HepG2 (cell line): ENCODE measurements around the gene UBAP2L.

ENCODE experiments used
- CREB1 ChIP-seq, 2 experiments: fragments of 450-650 bp in 1 of 2; IDR thresholded peaks; 2 replicates each; pipeline ENCODE4 v1.6.1; 2016 to 2017; ENCODE audit warnings: control low read depth in 1 of 2, mild to moderate bottlenecking in 1 of 2, missing compliant biosample characterization in 1 of 2, missing genetic modification characterization in 1 of 2
- NFATC3 ChIP-seq: sonication (generic); formaldehyde crosslinking; IDR thresholded peaks from 2 replicates; pipeline ENCODE4 v1.5.1; 2020; ENCODE audit warnings: mild to moderate bottlenecking, missing genetic modification reagents
- REST ChIP-seq, 2 experiments: IDR thresholded peaks; 2 replicates each; pipeline ENCODE4 v1.6.1; 2011 to 2012; ENCODE audit warnings: low read length in 2 of 2, borderline replicate concordance in 1 of 2, low read depth in 1 of 2, mild to moderate bottlenecking in 1 of 2, moderate library complexity in 1 of 2
- TF ChIP-seq, protein P1 (sequence below): sonication (generic); formaldehyde crosslinking; IDR thresholded peaks from 2 replicates; pipeline ENCODE4 v1.5.0; 2020; ENCODE audit warnings: mild to moderate bottlenecking, missing genetic modification reagents

DNA sequence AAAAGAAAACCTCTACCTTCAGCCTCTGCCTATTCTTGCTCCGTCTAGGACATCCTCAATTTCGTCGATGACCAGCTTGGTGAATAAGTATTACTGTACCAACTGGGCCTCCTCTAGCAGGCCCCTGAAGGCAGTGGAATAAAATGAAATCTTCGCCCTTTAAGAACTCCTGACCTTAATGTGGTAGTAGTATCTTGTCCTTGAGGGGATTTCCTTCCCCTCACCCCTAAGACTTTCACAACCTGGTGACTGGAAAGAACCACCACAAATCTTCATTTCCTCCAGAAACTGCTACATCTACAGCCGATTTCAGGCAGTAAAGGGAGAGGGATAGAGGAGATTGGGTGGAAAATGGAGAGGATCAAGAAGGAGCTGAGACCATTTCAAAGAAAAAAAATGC is 50.1 kb downstream of the UBAP2L start:
- TF ChIP-seq CREB1 (IDR thresholded peaks at IDR 0.05) (no peak), CREB1 (CRISPR knock-in tag; IDR thresholded peaks at IDR 0.05) (no peak), REST (IDR thresholded peaks at IDR 0.05; ENCODE audit: borderline replicate concordance in 1 of 2, low read depth in 1 of 2, low read length in 2 of 2) (no peak), NFATC3 (CRISPR knock-in tag) (no peak)
- TF ChIP-seq, protein P1, sequence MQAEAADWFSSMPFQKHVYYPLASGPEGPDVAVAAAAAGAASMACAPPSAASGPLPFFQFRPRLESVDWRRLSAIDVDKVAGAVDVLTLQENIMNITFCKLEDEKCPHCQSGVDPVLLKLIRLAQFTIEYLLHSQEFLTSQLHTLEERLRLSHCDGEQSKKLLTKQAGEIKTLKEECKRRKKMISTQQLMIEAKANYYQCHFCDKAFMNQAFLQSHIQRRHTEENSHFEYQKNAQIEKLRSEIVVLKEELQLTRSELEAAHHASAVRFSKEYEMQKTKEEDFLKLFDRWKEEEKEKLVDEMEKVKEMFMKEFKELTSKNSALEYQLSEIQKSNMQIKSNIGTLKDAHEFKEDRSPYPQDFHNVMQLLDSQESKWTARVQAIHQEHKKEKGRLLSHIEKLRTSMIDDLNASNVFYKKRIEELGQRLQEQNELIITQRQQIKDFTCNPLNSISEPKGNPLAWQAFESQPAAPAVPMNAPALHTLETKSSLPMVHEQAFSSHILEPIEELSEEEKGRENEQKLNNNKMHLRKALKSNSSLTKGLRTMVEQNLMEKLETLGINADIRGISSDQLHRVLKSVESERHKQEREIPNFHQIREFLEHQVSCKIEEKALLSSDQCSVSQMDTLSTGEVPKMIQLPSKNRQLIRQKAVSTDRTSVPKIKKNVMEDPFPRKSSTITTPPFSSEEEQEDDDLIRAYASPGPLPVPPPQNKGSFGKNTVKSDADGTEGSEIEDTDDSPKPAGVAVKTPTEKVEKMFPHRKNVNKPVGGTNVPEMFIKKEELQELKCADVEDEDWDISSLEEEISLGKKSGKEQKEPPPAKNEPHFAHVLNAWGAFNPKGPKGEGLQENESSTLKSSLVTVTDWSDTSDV, result no peak
